Activated CD8-positive, alpha-beta memory T cell treated with anti-CD3 and anti-CD28 coated beads, Interleukin-2, amount 50 U/mL, for 4 hours (primary cell): ENCODE results near the gene INSC.

Experiments used
- DNase-seq: peaks from one replicate; pipeline ENCODE4 v3.0.0-alpha.2; 2020

Gene INSC

DNA sequence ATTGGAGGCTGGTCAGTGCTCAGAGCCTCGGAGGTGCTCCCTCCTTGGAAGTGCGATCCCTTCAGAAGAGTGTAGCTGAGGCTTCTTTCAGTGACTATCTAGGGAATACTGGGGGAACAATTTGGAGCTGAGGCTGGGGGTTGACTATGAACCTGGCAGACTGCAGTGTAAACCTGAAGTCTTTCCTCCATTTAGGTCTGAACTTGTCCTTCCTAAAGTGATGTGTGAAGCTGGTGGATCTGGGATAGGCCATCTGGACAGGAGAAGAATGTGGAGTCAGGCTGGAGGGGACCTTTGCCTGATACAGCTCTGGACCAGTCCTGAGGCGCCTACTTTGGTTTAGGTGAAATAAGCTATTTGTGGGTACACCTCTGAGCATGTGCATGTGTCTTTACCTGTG lies 3.5 kb upstream of the INSC start:
- no peak for DNase-seq

DNA sequence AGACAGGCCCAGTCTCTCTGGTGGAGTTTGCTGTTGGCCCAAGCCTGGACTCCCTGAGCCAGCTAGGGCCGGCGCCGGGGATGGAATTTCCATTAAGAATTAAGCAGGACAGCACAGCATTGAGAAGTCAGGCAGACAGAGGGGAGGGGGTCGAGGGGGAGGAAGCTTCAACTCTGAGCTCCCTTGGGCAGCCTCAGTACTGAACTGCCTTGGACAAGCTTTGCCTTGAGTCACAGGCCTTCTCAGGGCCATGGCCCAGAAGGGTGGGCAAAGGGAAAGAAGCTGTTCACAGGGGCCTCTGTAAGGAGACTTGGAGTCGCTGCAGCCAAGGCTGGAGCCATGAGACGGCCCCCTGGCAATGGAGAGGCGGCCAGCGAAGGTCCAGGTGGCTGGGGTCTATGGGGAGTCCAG lies 2.6 kb upstream of the INSC start:
- DNase-seq = no peak

- no peak for DNase-seq
Measured at GRCh38 chr11:15113381-15113780, 1.3 kb upstream of the INSC start.

- DNase-seq = no peak
Measured at GRCh38 chr11:15115686-15116085, 963 bp downstream of the INSC start.

GRCh38 chr11:15117751-15118150 lies 3.0 kb downstream of the INSC start:
- DNase-seq = no peak

DNA sequence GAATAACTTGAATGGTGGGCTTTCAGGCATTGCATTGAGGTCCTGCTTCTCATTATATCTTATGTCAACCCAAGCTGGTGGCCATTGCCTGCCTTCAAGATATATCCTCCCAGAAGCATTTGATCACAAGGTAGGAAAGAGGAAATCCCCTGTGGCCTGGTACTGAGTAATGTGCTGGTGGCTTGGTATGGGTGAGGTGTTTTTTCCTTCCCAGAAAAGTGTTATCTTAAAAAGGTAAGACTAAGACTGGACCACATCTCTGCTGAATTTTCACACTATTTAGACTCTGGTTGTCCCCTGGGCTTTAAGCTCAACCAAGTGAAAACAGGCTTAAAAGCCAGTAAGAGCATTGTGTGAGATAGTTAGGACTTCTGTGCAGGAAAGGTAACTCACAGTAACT lies 3.7 kb downstream of the INSC start:
- no peak for DNase-seq

DNA sequence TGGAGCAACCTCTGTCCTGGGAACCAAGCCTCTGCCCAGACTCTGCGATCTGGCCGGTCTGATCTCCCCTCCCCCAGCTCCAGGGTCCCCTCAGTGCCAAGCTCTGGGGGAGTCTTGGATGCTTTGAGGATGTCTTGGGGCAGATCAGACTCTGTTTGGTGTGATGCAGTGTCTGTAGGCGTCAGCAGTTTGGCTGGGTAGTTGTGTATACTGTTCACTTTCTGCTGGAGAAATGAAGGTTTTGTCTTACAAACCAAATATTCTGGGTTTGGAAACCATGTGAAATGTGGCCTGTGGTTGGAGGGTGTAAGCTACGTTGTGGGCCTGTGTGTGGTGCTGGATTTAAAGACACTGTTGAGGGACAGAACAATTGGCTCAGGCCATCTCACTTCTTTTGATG lies 4.6 kb downstream of the INSC start:
- no peak for DNase-seq

DNA sequence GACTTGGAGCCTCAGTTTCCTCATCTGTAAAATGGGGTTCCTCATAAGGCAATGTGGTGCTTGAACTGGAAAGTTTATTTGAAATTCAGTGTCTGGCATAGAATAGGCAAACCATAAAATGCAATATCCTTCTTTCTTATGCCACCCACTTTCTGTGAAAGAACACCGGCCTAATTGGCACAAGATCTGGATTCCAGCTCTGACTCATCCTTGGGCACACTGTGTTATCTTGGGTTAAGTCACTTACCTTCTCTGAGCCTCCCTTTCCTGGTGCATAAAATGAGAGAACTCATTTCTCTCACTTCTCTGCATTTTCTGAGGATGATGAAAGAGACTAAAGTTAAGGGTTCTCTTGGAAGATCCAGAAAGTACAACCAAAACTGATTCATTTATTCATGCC lies 5.1 kb downstream of the INSC start:
- DNase-seq = no peak

DNA sequence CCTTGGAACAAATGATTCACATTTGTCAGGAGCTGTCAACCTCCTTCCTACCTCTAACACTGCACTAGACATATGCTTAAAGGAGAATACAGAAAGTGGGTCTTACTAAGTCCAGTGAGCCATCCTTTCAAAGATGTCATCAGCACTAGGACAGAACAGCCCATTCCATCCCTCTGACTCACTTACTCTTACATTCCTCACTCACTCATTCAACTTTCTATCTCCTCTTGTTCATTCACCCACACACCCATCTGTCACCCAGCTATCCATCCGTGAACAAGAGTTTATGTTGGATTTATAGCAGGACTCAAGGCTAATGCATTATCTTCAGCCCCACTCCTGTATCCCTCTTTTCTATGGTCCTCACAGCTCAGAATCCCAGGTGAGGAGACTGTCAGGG lies 9.1 kb downstream of the INSC start:
- no peak for DNase-seq

DNA sequence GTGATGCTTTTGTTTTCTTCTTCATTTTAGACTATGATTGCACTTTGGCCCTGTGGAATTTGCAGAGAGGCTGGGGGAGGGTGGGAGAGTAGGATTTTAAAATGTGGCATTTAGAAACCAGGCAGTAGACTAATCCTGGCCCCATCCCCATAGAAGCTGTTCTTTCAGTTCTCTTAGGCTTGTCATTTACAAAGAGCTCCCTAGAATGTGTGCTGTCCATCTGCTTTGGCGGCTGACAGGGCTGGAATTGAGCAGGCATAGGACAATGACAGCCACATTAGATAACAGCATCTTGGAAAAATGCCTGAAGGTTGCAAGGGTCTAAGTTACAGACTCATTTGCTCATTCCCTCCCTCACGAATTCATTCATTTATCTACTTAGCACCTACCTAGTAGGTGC lies 9.8 kb downstream of the INSC start:
- no peak for DNase-seq

DNA sequence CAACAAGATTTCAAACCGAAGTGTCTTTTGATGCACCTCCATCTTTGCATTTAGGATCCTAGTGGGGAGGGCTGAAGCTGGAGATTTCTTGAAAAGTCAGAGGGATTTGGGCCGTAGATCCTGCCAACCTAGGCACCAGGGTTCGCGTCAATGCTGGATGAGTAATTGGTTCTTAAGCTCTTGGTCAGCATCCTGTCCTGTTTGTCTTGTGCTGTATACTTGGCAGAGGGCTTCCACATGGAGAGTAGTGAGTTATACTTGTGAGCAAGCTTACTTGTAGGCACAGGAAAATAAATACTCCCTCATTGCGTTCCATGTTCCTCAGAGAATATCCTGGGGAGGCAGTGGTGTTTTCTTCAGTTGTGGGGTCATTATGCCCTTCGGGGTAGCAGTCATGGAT lies 12.6 kb downstream of the INSC start:
- DNase-seq = no peak

DNA sequence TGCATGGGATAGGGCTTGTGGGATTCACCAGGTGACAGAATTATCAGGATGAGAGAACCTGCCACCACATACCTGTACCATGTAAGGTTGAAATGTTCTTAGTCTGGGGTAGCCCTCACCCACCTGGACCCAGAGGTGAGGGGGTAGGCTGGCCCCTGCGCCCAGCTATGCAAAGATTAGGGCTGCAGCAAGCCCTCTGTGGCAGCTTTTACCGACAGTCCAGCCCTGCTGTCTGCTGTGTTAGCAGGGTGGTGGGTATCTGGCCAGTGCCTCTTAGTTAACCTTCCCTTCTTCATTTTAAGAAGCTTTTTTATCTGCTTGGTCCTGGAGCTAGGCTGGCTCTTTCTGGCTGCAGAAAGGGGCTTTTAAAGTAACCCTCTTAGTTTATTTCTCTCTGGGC lies 13.9 kb downstream of the INSC start:
- DNase-seq = no peak

- no peak for DNase-seq
Measured at GRCh38 chr11:15136166-15136565, 21.4 kb downstream of the INSC start.

DNA sequence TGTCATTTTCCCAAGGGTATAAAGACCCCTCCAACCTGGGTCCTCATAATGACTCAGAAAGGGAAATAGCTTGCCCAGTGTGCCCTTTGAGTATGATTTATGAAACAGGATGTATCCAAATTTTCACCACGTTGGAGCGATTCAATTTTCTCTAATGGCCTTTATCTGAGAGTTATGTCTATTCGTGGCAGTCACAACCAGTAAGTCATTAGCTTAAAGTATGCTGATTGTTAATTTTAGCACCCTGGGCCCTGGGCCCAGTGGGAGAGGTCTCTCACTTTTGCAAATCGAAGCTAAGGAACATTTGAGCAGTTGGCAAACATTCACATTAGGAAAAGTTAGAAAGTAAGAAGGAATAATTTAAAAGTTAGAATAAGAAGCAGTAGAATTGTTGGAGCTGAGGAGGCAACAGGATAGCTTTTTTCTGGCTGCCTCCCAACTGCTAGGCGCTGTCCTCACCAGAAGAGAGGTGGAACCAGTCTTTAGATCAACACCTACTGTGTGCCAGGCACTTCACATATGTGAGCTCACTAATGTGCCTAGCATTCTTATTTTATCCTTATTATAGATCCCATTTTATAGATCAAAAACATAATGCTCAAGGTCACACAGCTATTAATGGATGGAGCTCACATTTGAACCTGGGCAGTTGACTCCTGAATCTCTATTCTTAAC lies 24.5 kb downstream of the INSC start:
- no peak for DNase-seq

GRCh38 chr11:15139958-15140659 lies 25.4 kb downstream of the INSC start:
- DNase-seq = no peak

DNA sequence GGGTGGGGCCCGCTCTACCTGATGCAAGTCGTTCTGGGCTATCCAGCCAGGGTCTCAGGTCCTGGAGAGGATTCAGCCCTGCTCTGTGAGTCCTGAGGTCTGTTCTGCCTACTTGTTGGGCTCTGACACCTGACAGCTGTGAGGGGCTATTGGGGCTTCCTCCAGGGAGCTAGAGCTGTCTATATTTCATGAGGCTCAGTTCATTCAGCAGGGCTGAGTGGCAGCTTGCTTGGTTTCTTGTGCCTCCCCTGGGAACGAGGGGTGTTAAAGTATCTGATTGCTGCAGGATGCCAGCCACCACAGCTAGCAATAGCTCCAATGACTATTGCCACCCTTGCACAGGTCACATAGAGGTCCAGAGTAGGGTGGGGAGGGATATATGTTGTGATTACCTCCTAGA lies 26.7 kb downstream of the INSC start:
- DNase-seq = no peak

DNA sequence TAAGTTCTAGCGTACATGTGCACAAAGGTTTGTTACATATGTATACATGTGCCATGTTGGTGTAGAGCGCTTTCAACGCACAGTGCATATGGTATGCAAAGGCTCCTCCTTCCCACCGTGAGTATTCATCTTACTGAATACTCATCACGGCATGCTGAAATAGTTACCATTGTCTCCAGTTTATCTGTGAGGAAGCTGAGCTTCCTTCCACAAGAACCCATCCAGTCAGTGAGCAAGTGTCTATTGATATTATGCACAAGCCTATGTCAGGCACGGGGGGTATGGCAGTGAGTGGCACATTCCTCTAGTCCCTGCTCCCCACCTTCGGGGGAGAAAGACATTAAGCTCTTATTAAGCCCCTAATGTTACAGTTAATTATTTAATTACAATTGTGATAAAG lies 28.1 kb downstream of the INSC start:
- DNase-seq = no peak

DNA sequence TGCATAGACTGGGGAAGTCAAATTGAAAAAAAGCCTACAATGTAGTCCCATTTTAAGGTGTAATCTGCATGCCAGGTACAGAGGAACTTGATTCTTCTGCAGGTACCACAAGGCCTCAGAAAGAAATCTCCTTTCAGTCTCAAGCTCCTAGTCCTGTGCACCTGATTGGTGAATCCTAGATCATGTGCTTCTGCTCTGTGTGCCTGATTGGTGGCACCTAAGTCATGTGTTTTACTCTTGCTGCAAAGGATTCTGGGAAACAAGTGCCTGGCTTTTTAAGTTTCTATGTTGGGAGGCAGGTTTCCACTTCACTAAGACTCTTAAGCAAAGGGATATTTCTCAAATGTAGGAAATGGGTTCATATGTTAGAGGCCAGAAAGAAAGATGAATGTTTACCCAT lies 29.1 kb downstream of the INSC start:
- DNase-seq = no peak

- no peak for DNase-seq
Measured at GRCh38 chr11:15144347-15144746, 29.6 kb downstream of the INSC start.

- no peak for DNase-seq
Measured at GRCh38 chr11:15145151-15145550, 30.4 kb downstream of the INSC start.

DNA sequence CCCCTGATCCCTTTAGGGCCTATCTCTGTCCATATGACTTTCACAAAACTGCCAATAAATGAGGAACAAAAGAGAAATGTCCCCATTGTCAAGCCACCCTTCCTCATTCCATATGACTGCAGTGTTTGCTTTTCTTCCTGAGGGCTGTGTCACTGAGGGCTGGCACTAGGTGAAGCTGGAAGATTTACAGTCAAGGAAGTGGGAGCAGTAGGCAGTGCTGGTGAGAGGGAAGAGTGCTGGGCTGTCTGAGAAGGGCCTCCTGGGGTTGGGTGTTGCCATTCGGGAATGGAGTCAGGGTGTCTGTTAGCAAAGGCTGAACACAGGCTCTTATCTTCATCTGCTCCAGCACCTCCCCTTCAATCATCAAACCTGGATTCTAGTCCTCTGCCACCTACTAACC lies 30.9 kb downstream of the INSC start:
- DNase-seq = no peak

DNA sequence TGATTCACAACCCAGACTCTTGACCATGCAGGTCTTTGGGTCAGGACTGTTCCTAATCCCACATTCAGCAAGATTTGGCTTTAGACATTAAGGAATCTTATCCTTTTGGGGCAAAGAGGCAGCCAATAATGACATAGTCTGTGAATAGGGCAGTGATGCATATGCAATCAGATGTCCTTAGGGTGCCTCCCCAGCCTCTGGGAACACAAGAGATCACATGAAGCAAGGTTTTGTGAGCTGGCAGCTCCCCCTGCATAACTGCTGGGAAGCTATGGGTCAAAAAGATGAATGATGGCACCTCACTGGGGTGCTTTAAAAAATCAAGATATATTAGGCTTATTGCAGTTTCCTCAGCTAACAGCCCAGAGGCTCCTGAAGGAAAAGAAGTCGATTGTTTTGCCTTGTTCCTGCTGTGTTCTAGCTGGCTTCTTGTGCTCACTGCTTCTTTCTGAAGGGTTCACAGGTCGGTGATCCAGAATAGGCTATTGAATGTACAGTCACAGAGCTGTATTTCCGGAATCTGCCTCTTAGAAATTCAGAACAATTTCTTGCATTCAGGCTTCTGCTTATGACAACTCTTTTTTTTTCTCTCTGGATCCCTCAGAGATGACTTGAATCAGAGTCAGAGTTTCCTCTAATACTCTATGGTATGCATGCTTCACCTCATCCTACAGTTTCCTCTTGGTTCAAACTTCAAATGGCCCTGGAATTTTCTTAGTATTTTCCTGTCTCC lies 31.7 kb downstream of the INSC start:
- DNase-seq = no peak

GRCh38 chr11:15148169-15148568 lies 33.4 kb downstream of the INSC start:
- DNase-seq = no peak

- DNase-seq = no peak
Measured at GRCh38 chr11:15149050-15149449, 34.3 kb downstream of the INSC start.
